HG03066 (cell line): ENCODE results near the gene PTPRE.

Experiments
- ATAC-seq: cut with Tn5 transposase; IDR thresholded peaks from one replicate; pipeline ENCODE4 v1.9.1; 2021; ENCODE audit warnings: low read depth; ENCODE audit not compliant: unreplicated experiment

Gene PTPRE

DNA sequence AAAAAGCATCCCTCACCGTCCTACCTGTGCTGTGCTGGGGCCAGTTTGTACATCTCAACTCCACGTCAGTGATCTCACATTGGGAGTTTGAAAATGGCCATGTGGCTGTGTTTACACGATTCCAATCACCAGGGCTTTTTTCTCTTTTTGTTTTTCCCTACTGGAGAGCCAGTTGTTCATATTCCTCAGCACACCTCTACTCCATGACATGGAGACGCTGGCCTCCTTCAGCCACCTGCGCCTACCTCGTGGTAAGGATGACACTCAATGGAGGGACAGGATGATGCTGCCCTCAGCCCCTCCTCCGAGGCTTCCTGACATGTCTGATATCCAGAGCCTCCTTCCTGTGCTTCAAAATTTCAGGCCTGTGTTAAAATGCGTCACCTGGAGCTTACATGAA, 24.5 kb upstream of the PTPRE start:
- ATAC-seq: no peak

DNA sequence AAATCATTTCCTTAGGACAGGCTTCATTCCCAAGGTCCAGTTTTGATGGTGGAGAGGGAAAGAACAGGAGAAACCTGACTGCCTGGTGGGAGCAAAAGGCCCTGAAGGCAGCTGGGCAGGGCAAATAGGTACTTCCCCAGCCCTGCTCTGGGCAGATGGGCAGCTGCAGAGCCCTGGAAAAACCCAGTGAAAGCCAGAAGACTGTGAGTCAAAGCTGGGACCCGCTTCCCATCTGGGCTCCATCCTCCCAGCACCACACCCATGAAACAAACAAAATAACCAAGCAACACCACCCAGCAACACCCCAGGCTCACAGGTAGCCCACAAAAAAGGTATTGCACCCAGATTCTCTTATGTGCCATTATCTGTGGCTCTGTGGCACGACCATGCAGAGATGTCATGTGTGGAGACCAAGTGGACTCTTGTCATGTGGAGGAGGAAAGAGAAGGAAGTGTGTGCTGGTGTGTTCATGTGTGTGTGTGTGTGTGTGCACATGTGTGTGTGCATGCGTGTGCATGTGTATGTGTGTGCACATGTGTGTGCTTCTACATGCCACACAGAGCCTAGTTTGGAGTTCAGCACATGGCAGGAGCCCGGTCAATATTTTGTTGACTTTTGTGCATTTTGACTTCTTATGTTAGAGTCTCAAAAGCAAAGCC, 24.0 kb upstream of the PTPRE start:
- ATAC-seq: no peak

- no peak for ATAC-seq
Observed at GRCh38 chr10:127883516-127883915, 23.4 kb upstream of the PTPRE start.

DNA sequence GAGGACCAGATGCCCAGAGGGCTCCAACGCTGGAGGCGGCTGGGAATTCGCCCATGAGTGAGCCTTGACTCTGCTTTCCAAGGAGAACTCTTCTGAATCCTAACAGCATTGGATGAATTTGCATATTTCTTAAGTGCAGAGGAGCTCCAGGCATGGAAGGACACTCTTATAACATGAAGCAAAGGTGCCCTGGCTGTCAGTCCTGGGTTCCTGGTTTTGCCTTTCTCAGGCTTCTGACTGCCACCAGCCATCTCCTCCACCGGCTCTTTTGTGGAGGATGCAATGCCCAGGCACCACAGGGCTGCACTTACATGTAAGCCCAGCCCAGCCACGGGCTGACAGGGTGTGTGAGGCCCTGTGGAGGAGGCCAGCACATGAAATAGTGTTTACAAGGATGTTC, 22.4 kb upstream of the PTPRE start:
- no peak for ATAC-seq

- no peak for ATAC-seq
Observed at GRCh38 chr10:127886371-127887051, 20.4 kb upstream of the PTPRE start.

DNA sequence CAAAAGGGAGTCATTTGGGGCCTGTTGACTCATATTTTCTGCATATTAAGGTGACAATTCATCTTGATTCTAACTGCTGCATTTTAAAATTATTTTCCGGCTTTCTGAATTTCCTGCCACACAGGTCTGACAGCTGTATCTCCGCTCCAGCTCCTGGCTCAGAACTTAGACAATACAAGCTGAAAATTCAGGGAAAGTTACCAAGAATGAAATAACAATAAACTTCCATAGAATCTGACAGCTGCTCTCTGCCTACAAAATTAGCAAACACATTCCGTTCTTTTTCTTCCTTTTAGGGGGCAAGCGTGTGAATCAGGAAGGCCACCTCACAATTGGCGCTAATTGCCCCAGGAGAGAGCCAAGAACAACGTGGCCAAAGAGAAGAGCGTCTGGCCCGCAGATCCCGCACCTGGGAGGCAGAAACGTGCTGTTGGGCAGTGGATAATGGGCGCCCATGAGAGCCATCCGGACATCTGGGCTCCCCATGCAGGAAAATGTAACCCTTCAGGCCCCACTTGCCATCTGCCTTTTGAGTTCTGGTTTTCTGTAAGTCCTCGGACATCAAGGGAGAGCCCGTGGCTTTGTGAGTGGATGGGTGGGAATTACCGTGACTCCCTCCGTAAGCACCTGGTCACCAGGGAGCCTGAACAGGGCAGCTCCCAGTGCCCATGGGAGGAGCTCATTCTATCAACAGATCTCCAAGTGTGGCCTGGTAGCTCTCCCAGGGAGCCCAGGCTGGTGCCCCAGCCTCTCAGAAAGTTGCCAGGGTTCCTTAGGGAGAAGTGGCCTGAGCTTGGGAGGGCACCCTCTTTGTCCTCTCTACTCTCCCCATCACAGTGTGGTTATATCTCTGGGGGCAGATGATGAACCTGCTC, 19.1 kb upstream of the PTPRE start:
- ATAC-seq: no peak

DNA sequence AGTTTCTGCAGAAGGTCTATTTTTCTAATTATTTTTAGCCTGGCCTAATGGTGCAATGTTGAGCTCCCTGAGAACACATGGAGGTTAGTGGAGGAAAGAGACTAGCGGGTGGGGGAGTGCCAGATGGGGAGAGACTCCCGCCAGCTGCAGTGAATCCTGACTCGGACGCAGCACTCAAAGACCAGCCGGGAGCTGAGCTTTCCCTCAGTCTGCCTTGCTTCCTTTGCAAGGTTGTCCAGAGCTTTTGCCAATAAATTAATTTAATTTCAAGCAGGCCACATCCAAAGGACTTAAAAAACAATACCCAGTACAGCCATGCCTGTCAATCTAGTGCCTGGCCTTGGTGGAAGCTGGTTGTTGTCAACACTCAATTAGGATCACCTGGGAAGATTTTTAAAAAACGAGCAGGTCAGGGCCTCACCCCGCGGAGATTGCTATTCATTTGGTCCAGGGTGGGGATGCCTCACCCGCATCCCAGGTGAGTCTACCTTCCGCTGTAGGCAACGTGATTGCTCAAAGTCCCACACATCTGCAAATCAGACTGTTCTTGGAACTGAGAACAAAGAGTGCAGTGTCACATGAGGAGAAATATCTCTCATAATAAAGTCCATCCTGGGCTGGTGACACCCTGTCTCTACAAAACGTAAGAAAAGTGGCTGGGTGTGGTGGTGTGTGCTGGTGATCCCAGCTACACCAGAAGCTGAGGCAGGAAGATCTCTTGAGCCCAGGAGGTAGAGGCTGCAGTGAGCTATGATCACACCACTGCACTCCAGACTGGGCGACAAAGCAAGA, 18.2 kb upstream of the PTPRE start:
- no peak for ATAC-seq

GRCh38 chr10:127889605-127890195, 17.2 kb upstream of the PTPRE start:
- ATAC-seq: no peak

DNA sequence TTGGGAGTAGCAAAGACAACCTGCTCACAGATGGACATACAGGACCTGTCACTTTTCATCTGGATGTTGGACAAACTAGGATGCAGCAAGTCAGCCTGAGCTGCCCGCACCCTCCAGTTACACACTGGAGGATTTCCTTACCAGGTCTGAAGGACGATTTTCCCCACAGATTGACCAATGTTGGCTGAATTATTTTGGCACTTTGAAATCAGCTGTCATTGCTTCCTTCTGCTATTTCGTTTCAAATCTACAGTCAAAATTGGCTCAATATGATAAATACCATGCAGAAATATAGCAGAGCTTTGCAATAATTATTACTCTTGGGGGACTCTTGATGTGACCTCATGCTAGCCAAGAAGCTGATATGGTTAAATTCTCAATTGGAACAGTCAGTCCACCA, 16.7 kb upstream of the PTPRE start:
- no peak for ATAC-seq

- ATAC-seq: no peak
Observed at GRCh38 chr10:127890832-127891334, 16.0 kb upstream of the PTPRE start.

GRCh38 chr10:127892743-127893142, 14.2 kb upstream of the PTPRE start, which contains the start of gene CLRN3:
TSS of gene CLRN3 (minus strand) at chr10:127892941. CDS start at chr10:127892784, 157 bp downstream.
- ATAC-seq: no peak

DNA sequence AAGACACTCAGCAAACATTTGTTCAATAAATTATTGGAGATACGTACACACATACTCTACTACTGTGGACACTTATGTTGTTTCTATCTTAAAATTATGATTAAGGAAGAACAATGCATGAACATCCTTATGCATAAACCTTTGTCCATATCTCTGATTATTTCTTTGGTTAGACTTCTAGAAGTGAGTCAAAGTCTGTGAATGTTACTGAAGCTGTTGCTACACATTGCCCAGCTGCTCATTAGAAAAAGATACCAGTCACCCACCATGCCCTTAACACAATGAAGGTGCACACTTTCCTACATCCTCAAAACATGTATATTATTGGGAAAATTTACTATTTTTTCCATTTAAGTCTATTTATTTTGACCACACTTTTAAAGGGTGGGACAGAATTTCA, 12.8 kb upstream of the PTPRE start:
- no peak for ATAC-seq

GRCh38 chr10:127896590-127896989, 10.3 kb upstream of the PTPRE start:
- ATAC-seq: no peak

DNA sequence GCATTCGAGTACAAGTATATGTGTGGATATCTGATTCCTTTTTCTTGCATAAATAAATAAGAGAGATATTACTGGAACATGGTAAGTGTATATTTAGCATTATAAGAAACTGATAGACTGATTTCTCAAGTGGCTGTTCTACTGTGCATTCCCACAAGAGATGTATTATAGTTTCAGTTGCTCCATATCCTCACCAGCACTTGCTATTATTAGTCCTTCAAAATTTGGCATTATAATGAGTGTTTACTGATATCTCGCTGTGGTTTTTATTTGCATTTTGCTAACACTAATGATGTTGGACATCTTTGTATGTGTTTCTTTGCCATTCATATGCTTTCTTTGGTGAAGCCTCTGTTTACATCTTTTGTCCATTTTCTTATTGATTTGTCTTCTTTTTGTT, 9.7 kb upstream of the PTPRE start:
- no peak for ATAC-seq

- ATAC-seq: no peak
Observed at GRCh38 chr10:127899766-127900387, 7.0 kb upstream of the PTPRE start.

- no peak for ATAC-seq
Observed at GRCh38 chr10:127903789-127904188, 3.1 kb upstream of the PTPRE start.

- ATAC-seq: no peak
Observed at GRCh38 chr10:127904311-127905000, 2.4 kb upstream of the PTPRE start.

DNA sequence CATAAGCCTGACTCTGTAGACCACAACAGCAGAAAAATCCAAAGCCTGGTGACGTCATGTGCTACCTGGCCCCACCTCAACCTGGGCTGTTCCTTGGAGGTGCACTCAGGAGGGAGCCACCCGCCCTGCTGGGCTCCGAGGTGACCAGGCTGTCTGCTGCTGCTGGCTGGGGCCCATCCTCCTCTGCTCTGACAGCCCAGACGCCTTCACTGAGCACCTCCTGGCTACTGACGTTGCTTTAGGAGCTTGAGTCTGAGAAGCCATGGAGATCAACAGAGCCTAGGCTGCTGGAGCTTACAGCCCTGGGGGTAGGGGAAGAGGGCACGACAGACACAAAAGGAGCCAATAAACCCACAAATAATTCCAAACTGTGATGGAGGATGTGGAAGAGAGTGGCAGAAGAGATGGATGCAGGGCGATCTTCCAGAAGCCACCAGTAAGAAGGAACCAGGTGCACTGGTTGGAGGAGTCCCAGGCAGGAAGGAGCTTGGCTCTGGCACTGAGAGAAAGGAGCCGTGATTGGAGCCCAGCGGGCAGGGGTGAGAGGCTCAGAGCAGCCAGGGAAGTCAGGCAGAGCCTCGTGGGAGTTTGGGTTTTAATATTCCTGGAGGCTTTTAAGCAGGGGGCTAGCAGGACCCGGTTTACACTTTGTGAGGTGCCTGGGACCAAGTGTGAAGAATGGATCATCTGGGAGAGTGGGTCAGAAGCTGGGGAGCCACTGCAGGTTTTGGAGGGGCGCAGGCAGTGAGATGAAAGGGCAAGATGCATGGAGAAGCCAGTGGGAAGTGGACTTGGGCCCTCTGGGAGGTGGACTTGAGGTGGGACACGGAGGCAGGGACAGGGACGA, 1.7 kb upstream of the PTPRE start:
- ATAC-seq: no peak
